Measurements from ENCODE around the gene CCL20.

GRCh38 chr2:227848146-227848545, 34.5 kb downstream of the CCL20 start:
- no peak for TF ChIP-seq POLR2AphosphoS5 (IDR thresholded peaks at IDR 0.05)
- no peak for TF ChIP-seq CTCF (IDR thresholded peaks at IDR 0.05)
- TF ChIP-seq POLR2A (IDR thresholded peaks at IDR 0.05) = no peak
